ENCODE results near the gene MTMR11. TPM values are rescaled to one million over a fixed set of nuclear protein-coding genes. Genes with fewer than 3 reads are reported as not detected.

MTMR11 gene
- total and polyA plus RNA-seq, 9 of the 15 experiments (the other 6 are each of a cell fraction or from before 2014, with no cell fraction given): 0.09 to 1.6 (median 0.51) TPM

DNA sequence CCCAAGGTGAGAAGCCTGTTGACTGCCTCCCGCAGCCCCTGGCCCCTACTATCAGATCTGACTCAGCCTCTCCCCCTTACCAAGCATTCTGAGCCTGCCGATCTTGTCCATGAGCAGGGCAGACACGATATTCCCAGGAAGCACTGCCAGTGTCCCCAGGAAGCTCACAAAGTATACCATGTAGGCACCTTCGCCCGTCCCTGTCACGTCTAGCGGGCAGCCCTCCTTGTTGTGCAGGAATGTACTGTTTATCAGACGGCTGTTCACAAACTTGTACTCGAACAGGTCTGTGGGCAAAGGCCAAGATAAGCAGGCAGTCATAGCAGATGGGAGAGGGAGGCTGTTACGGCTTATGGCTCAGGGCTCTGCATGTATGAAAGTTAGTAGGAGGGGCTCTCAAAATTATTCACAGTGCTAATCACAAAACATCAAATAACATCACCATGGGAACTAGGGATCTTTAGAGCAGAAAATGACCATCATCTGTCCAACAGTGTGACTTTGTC lies 30.1 kb downstream of the MTMR11 start (continued):
- TF ChIP-seq E4F1 (CRISPR knock-in tag; IDR thresholded peaks at IDR 0.05; ENCODE audit: borderline replicate concordance) (no peak), NONO (IDR thresholded peaks at IDR 0.05; ENCODE audit: low read depth in 2 of 2, low read length in 1 of 2) (no peak), EP300 (IDR thresholded peaks at IDR 0.05; ENCODE audit: low read length) (peak; percentile 15; the same call in 1 of the 2 replicates), ARNT (IDR thresholded peaks at IDR 0.05) (no peak), MECOM (CRISPR knock-in tag; IDR thresholded peaks at IDR 0.05) (no peak), NCOA2 (IDR thresholded peaks at IDR 0.05; ENCODE audit: partially characterized antibody in 2 of 2) (no peak), USF2 (CRISPR knock-in tag; IDR thresholded peaks at IDR 0.05) (no peak), UBTF (IDR thresholded peaks at IDR 0.05; ENCODE audit: borderline replicate concordance in 1 of 2, low read depth in 2 of 2, low read length in 2 of 2) (no peak; a peak in 1 of 4 replicates)
- TF ChIP-seq, protein P1, sequence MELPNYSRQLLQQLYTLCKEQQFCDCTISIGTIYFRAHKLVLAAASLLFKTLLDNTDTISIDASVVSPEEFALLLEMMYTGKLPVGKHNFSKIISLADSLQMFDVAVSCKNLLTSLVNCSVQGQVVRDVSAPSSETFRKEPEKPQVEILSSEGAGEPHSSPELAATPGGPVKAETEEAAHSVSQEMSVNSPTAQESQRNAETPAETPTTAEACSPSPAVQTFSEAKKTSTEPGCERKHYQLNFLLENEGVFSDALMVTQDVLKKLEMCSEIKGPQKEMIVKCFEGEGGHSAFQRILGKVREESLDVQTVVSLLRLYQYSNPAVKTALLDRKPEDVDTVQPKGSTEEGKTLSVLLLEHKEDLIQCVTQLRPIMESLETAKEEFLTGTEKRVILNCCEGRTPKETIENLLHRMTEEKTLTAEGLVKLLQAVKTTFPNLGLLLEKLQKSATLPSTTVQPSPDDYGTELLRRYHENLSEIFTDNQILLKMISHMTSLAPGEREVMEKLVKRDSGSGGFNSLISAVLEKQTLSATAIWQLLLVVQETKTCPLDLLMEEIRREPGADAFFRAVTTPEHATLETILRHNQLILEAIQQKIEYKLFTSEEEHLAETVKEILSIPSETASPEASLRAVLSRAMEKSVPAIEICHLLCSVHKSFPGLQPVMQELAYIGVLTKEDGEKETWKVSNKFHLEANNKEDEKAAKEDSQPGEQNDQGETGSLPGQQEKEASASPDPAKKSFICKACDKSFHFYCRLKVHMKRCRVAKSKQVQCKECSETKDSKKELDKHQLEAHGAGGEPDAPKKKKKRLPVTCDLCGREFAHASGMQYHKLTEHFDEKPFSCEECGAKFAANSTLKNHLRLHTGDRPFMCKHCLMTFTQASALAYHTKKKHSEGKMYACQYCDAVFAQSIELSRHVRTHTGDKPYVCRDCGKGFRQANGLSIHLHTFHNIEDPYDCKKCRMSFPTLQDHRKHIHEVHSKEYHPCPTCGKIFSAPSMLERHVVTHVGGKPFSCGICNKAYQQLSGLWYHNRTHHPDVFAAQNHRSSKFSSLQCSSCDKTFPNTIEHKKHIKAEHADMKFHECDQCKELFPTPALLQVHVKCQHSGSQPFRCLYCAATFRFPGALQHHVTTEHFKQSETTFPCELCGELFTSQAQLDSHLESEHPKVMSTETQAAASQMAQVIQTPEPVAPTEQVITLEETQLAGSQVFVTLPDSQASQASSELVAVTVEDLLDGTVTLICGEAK (IDR thresholded peaks at IDR 0.05): no peak
- TF ChIP-seq, protein P1 (CRISPR knock-in tag; IDR thresholded peaks at IDR 0.05): no peak

All from K562 (cell line).